HepG2 (cell line): ENCODE measurements around the gene PIAS1. TPM values are rescaled to one million over a fixed set of nuclear protein-coding genes. Genes with fewer than 3 reads are reported as not detected.

ENCODE experiments used
- ATAC-seq: fragments of 200-7000 bp; cut with Tn5 transposase; 3 replicates; pipeline ENCODE4 v1.9.1; 2020; ENCODE audit warnings: mild to moderate bottlenecking, moderate library complexity
- BruUV-seq: library from RNA; stranded (reverse); fragments of 400-500 nt; replicated peaks from 2 replicates; lab custom pipeline; 2021; lab: Mats Ljungman, UMichigan
- CTCF ChIA-PET: fragments of 300-600 bp; formaldehyde crosslinking; extraction: SDS; loops from one replicate; lab custom pipeline; 2021; ENCODE audit warnings: low total read pairs, inconsistent platforms, low intra/inter-chr PET ratio; lab: Yijun Ruan, JAX
- POLR2A ChIA-PET: fragments of 350-600 bp; sonication (Branson Sonifier 250); formaldehyde crosslinking; loops from one replicate; lab custom pipeline; 2020; ENCODE audit warnings: antibody characterized with exemption, inconsistent platforms; lab: Yijun Ruan, JAX
- DNase-seq: peaks from one replicate; pipeline ENCODE4 v3.0.0-alpha.2; 2015; ENCODE audit warnings: low spot score
- FAIRE-seq: peaks from 3 replicates; lab custom pipeline; 2011; peaks lifted over from hg19 to GRCh38; lab: Jason Lieb, UNC
- H2AFZ ChIP-seq: one replicate; pipeline ENCODE4 v1.6.1; 2011; ENCODE audit warnings: low read length, inconsistent platforms
- H3K27ac ChIP-seq: fragments of 300-600 bp; 3 replicates; pipeline ENCODE4 v1.8.0; 2011; ENCODE audit warnings: mixed run types, mild to moderate bottlenecking, mixed read lengths, low read length, inconsistent platforms; ENCODE audit not compliant: insufficient read depth; ENCODE audit errors: extremely low read length
- H3K27me3 ChIP-seq, 2 experiments: fragments of 200-600 bp in 1 of 2; 2 replicates in 1 of 2; 3 replicates in 1 of 2; pipeline versions ENCODE4 v1.6.0 to v1.8.0; 2011; ENCODE audit warnings: low read length in 2 of 2, mild to moderate bottlenecking in 2 of 2, moderate library complexity in 2 of 2, inconsistent platforms in 1 of 2; ENCODE audit not compliant: insufficient read depth in 2 of 2, control insufficient read depth in 1 of 2
- H3K36me3 ChIP-seq, 2 experiments: fragments of 200-600 bp in 1 of 2; replicated peaks in 1 of 2; 2 replicates in 1 of 2; 3 replicates in 1 of 2; pipeline versions ENCODE4 v1.5.1 to v1.8.0; 2011; ENCODE audit warnings: low read length in 2 of 2, inconsistent platforms in 1 of 2; ENCODE audit not compliant: insufficient read depth in 2 of 2, control insufficient read depth in 1 of 2
- H3K4me1 ChIP-seq: 2 replicates; pipeline ENCODE4 v1.5.1; 2012; ENCODE audit warnings: low read length, inconsistent platforms; ENCODE audit not compliant: insufficient read depth
- H3K4me2 ChIP-seq: 2 replicates; pipeline ENCODE4 v1.6.0; 2011; ENCODE audit warnings: low read depth, low read length, inconsistent platforms
- H3K4me3 ChIP-seq, 3 experiments: fragments of 200-600 bp in 1 of 3; sonication (generic), shearing (Covaris generic) in 1 of 3; replicated peaks in 1 of 3; 2 replicates each; pipeline ENCODE4 v1.5.1; 2011 to 2016; ENCODE audit warnings: low read length in 3 of 3, inconsistent platforms in 2 of 3, low read depth in 2 of 3, mild to moderate bottlenecking in 2 of 3, control low read depth in 1 of 3, mixed read lengths in 1 of 3; ENCODE audit not compliant: insufficient read depth in 1 of 3
- H3K79me2 ChIP-seq: one replicate; pipeline ENCODE4 v1.6.1; 2011; ENCODE audit warnings: low read length, inconsistent platforms; ENCODE audit not compliant: insufficient read depth
- H3K9ac ChIP-seq: 2 replicates; pipeline ENCODE4 v1.6.0; 2011; ENCODE audit warnings: mild to moderate bottlenecking, low read depth, low read length, inconsistent platforms; ENCODE audit not compliant: insufficient read depth
- H3K9me3 ChIP-seq: 2 replicates; pipeline ENCODE4 v1.5.1; 2012; ENCODE audit warnings: mild to moderate bottlenecking, low read length
- H4K20me1 ChIP-seq: 2 replicates; pipeline ENCODE4 v1.6.0; 2011; ENCODE audit warnings: inconsistent platforms, mild to moderate bottlenecking, low read length, moderate library complexity; ENCODE audit not compliant: insufficient read depth
- GFI1 ChIP-seq: sonication (generic); formaldehyde crosslinking; IDR thresholded peaks from 2 replicates; pipeline ENCODE4 v1.5.0; 2020; ENCODE audit warnings: missing genetic modification reagents, mild to moderate bottlenecking, borderline replicate concordance
- HES4 ChIP-seq: sonication (generic); formaldehyde crosslinking; IDR thresholded peaks from 2 replicates; pipeline ENCODE4 v1.9.0; 2021; ENCODE audit warnings: mild to moderate bottlenecking, missing genetic modification reagents, borderline replicate concordance
- HNRNPL ChIP-seq: fragments of 200-400 bp; formaldehyde crosslinking; IDR thresholded peaks from 2 replicates; pipeline ENCODE4 v1.6.1; 2017; ENCODE audit warnings: mild to moderate bottlenecking, low read depth, low read length
- HOMEZ ChIP-seq: IDR thresholded peaks from 2 replicates; pipeline ENCODE4 v1.6.1; 2016; ENCODE audit warnings: low read depth
- KDM2A ChIP-seq: sonication (generic); formaldehyde crosslinking; IDR thresholded peaks from 2 replicates; pipeline ENCODE4 v1.4.0; 2020; ENCODE audit warnings: low read depth, missing genetic modification reagents, borderline replicate concordance
- PHF21A ChIP-seq: sonication (generic); formaldehyde crosslinking; IDR thresholded peaks from 2 replicates; pipeline ENCODE4 v1.5.0; 2020; ENCODE audit warnings: mild to moderate bottlenecking, missing genetic modification reagents
- SNRNP70 ChIP-seq: fragments of 200-400 bp; formaldehyde crosslinking; IDR thresholded peaks from 2 replicates; pipeline ENCODE4 v1.6.1; 2017; ENCODE audit warnings: mild to moderate bottlenecking, low read depth, low read length, moderate library complexity
- TCF7 ChIP-seq: sonication (generic); IDR thresholded peaks from 2 replicates; pipeline ENCODE4 v1.6.1; 2016; ENCODE audit warnings: antibody characterized with exemption, low read depth
- ZNF235 ChIP-seq: sonication (generic); formaldehyde crosslinking; IDR thresholded peaks from 2 replicates; pipeline ENCODE4 v1.8.1; 2023; ENCODE audit warnings: mild to moderate bottlenecking, missing genetic modification reagents, borderline replicate concordance
- ZNF275 ChIP-seq: sonication (generic); formaldehyde crosslinking; IDR thresholded peaks from 2 replicates; pipeline ENCODE4 v1.8.0; 2022; ENCODE audit warnings: missing genetic modification reagents, mild to moderate bottlenecking, inconsistent platforms, borderline replicate concordance
- ZNF563 ChIP-seq: sonication (generic); formaldehyde crosslinking; IDR thresholded peaks from 2 replicates; pipeline ENCODE4 v1.8.0; 2022; ENCODE audit warnings: mild to moderate bottlenecking, moderate library complexity, missing genetic modification reagents
- ZNF703 ChIP-seq: sonication (generic); formaldehyde crosslinking; IDR thresholded peaks from 2 replicates; pipeline ENCODE4 v1.5.1; 2020; ENCODE audit warnings: missing genetic modification reagents, mild to moderate bottlenecking, moderate library complexity, borderline replicate concordance
- WGBS: methylation state at CpG from one replicate; pipeline ENCODE4 v1.1.6; 2017; ENCODE audit warnings: low lambda C conversion rate; 5-methylcytosine and 5-hydroxymethylcytosine counted together
- in situ Hi-C: cut with HindIII; loops from 2 replicates; pipeline ENCODE4 v1.10.0; 2017; ENCODE audit warnings: low pct_unique_long_range_greater_than_20kb; ENCODE audit not compliant: extremely low pct_ligation_motif_present
- intact Hi-C: fragments of 100-400 bp; cut with micrococcal nuclease; formaldehyde crosslinking; loops from one replicate; pipeline ENCODE4 v1.10.0; 2022; ENCODE audit not compliant: unreplicated experiment
- polyA plus RNA-seq, 8 experiments: library from polyadenylated mRNA; depleted of rRNA in 3 of 8; stranded (reverse) in 7 of 8; unstranded in 1 of 8; fragments of >200 nt; fragmentation: Illumina TruSeq in 4 of 8; extraction: Trizol in 4 of 8; gene quantifications; 2 replicates each; pipeline versions ENCODE4 v1.2.1 to v1.2.3, GENCODE V29; 2011 to 2016; ENCODE audit warnings: low read depth in 4 of 8, missing spikeins in 1 of 8, mixed read lengths in 1 of 8; ENCODE audit not compliant: insufficient read depth in 1 of 8
- total RNA-seq, 5 experiments: library from RNA; depleted of rRNA; stranded (reverse); fragments of >200 nt; fragmentation: Illumina TruSeq; extraction: Trizol; gene quantifications; 2 replicates each; pipeline ENCODE4 v1.2.3, GENCODE V29; 2016; ENCODE audit warnings: low read depth in 1 of 5
- TF ChIP-seq, protein P1 (sequence below): sonication (generic); formaldehyde crosslinking; IDR thresholded peaks from 2 replicates; pipeline ENCODE4 v1.4.0; 2020; ENCODE audit warnings: missing genetic modification reagents, mild to moderate bottlenecking, borderline replicate concordance
- TF ChIP-seq, protein P2 (sequence below): sonication (generic); formaldehyde crosslinking; IDR thresholded peaks from 2 replicates; pipeline ENCODE4 v1.4.0; 2020; ENCODE audit warnings: missing genetic modification reagents, borderline replicate concordance

PIAS1 gene
- total and polyA plus RNA-seq, 2 of the 13 experiments (the other 11 are each of a cell fraction or from before 2014, with no cell fraction given): 20.7 to 33.7 TPM

GRCh38 chr15:68228971-68229385, 174.9 kb downstream of the PIAS1 start:
- no peak for DNase-seq
- peaks cover 40% of the 10 kb centered on the region for H3K79me2 ChIP-seq
- H3K9me3 ChIP-seq: no peaks in the 10 kb centered on the region
- no peaks in the 10 kb centered on the region; the same call in 1 of the 2 replicates for H4K20me1 ChIP-seq
- ATAC-seq: peak; percentile 11
- H3K4me3 ChIP-seq: peak overlapping the region; percentile 60 to 82 (median 78)
- H2AFZ ChIP-seq: no peak overlapping the region
- peaks cover 75% of the 10 kb centered on the region for H3K4me1 ChIP-seq
- WGBS: 2% methylated on average over 18 of the region's 39 CpGs
- ChIA-PET CTCF (no interaction called here), POLR2A (interaction anchor here (3.6 kb wide), 1 partner anchor 49 kb away, joined by 18 read pairs; the partner anchor contains the start of gene FEM1B)
- peak overlapping the region; percentile 81 for H3K9ac ChIP-seq
- peak overlapping the region; percentile 89 for H3K27ac ChIP-seq
- in situ Hi-C loops (no loop called here), intact Hi-C loops (no loop called here)
- peaks cover 0 to 3% of the 10 kb centered on the region in 2 experiments; a peak in 1 of 5 replicates for H3K27me3 ChIP-seq
- no TSS peak for BruUV-seq
- H3K4me2 ChIP-seq: peak overlapping the region; percentile 100
- FAIRE-seq: no peak
- H3K36me3 ChIP-seq: peaks cover 0 to 5% of the 10 kb centered on the region in 2 experiments; a peak in 1 of 5 replicates
- TF ChIP-seq ZNF235 (CRISPR knock-in tag) (no peak), PHF21A (no peak), ZNF563 (CRISPR knock-in tag) (no peak), ZNF703 (CRISPR knock-in tag) (peak; percentile 10; the same call in 1 of the 2 replicates), HOMEZ (CRISPR knock-in tag) (no peak), SNRNP70 (no peak), HNRNPL (no peak), GFI1 (CRISPR knock-in tag) (no peak), KDM2A (no peak), HES4 (CRISPR knock-in tag) (no peak), ZNF275 (CRISPR knock-in tag) (no peak), TCF7 (no peak)
- TF ChIP-seq, protein P1, sequence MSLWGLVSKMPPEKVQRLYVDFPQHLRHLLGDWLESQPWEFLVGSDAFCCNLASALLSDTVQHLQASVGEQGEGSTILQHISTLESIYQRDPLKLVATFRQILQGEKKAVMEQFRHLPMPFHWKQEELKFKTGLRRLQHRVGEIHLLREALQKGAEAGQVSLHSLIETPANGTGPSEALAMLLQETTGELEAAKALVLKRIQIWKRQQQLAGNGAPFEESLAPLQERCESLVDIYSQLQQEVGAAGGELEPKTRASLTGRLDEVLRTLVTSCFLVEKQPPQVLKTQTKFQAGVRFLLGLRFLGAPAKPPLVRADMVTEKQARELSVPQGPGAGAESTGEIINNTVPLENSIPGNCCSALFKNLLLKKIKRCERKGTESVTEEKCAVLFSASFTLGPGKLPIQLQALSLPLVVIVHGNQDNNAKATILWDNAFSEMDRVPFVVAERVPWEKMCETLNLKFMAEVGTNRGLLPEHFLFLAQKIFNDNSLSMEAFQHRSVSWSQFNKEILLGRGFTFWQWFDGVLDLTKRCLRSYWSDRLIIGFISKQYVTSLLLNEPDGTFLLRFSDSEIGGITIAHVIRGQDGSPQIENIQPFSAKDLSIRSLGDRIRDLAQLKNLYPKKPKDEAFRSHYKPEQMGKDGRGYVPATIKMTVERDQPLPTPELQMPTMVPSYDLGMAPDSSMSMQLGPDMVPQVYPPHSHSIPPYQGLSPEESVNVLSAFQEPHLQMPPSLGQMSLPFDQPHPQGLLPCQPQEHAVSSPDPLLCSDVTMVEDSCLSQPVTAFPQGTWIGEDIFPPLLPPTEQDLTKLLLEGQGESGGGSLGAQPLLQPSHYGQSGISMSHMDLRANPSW (CRISPR knock-in tag): no peak
- TF ChIP-seq, protein P2, sequence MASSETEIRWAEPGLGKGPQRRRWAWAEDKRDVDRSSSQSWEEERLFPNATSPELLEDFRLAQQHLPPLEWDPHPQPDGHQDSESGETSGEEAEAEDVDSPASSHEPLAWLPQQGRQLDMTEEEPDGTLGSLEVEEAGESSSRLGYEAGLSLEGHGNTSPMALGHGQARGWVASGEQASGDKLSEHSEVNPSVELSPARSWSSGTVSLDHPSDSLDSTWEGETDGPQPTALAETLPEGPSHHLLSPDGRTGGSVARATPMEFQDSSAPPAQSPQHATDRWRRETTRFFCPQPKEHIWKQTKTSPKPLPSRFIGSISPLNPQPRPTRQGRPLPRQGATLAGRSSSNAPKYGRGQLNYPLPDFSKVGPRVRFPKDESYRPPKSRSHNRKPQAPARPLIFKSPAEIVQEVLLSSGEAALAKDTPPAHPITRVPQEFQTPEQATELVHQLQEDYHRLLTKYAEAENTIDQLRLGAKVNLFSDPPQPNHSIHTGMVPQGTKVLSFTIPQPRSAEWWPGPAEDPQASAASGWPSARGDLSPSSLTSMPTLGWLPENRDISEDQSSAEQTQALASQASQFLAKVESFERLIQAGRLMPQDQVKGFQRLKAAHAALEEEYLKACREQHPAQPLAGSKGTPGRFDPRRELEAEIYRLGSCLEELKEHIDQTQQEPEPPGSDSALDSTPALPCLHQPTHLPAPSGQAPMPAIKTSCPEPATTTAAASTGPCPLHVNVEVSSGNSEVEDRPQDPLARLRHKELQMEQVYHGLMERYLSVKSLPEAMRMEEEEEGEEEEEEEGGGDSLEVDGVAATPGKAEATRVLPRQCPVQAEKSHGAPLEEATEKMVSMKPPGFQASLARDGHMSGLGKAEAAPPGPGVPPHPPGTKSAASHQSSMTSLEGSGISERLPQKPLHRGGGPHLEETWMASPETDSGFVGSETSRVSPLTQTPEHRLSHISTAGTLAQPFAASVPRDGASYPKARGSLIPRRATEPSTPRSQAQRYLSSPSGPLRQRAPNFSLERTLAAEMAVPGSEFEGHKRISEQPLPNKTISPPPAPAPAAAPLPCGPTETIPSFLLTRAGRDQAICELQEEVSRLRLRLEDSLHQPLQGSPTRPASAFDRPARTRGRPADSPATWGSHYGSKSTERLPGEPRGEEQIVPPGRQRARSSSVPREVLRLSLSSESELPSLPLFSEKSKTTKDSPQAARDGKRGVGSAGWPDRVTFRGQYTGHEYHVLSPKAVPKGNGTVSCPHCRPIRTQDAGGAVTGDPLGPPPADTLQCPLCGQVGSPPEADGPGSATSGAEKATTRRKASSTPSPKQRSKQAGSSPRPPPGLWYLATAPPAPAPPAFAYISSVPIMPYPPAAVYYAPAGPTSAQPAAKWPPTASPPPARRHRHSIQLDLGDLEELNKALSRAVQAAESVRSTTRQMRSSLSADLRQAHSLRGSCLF (CRISPR knock-in tag): no peak
